Neural progenitor cell (in vitro differentiated cells): Measurements from ENCODE around the gene LGALS3BP. TPM values are rescaled to one million over a fixed set of nuclear protein-coding genes. Genes with fewer than 3 reads are reported as not detected.

ENCODE experiments used
- DNase-seq: peaks from one replicate; pipeline ENCODE4 v3.0.0-alpha.2; 2016; ENCODE audit warnings: low spot score
- H2AFZ ChIP-seq: fragments of 200-600 bp; sonication (generic); replicated peaks from 2 replicates; pipeline ENCODE4 v1.6.1; 2016; ENCODE audit warnings: antibody characterized with exemption
- H3F3A ChIP-seq: fragments of 200-600 bp; sonication (generic); 2 replicates; pipeline ENCODE4 v1.6.1; 2016; ENCODE audit warnings: antibody characterized with exemption, low read depth
- H3K27ac ChIP-seq: fragments of 200-600 bp; sonication (generic); 2 replicates; pipeline ENCODE4 v1.5.1; 2016; ENCODE audit warnings: mild to moderate bottlenecking
- H3K27me3 ChIP-seq: fragments of 200-600 bp; sonication (generic); 2 replicates; pipeline ENCODE4 v1.6.1; 2016; ENCODE audit warnings: mild to moderate bottlenecking, moderate library complexity
- H3K36me3 ChIP-seq: fragments of 200-600 bp; sonication (generic); 2 replicates; pipeline ENCODE4 v1.5.1; 2016
- H3K4me1 ChIP-seq: fragments of 200-600 bp; sonication (generic); 2 replicates; pipeline ENCODE4 v1.6.1; 2016; ENCODE audit warnings: mixed run types
- H3K4me2 ChIP-seq: fragments of 200-600 bp; sonication (generic); 2 replicates; pipeline ENCODE4 v1.6.1; 2016
- H3K4me3 ChIP-seq: fragments of 200-600 bp; sonication (generic); 2 replicates; pipeline ENCODE4 v1.5.1; 2016
- H3K79me2 ChIP-seq: fragments of 200-600 bp; sonication (generic); 2 replicates; pipeline ENCODE4 v1.6.1; 2016; ENCODE audit warnings: low read depth
- H3K9ac ChIP-seq: fragments of 200-600 bp; sonication (generic); 2 replicates; pipeline ENCODE4 v1.6.1; 2016
- H3K9me3 ChIP-seq: fragments of 200-600 bp; sonication (generic); 2 replicates; pipeline ENCODE4 v1.5.1; 2016; ENCODE audit warnings: low read depth
- H4K20me1 ChIP-seq: fragments of 200-600 bp; sonication (generic); 2 replicates; pipeline ENCODE4 v1.6.1; 2016; ENCODE audit warnings: low read depth
- H3K27ac Mint-ChIP-seq: 3 replicates; pipeline ENCODE4 v1.8.0; 2021; ENCODE audit warnings: mixed read lengths
- H3K27me3 Mint-ChIP-seq: 2 replicates; pipeline ENCODE4 v1.8.0; 2022; ENCODE audit warnings: low read depth, mild to moderate bottlenecking, inconsistent platforms, moderate library complexity, mixed read lengths; ENCODE audit not compliant: insufficient read depth
- H3K36me3 Mint-ChIP-seq: 3 replicates; pipeline ENCODE4 v1.8.0; 2021; ENCODE audit warnings: mixed read lengths
- H3K4me1 Mint-ChIP-seq: 3 replicates; pipeline ENCODE4 v1.8.0; 2021; ENCODE audit warnings: mixed read lengths
- H3K4me3 Mint-ChIP-seq: 3 replicates; pipeline ENCODE4 v1.8.0; 2021; ENCODE audit warnings: mild to moderate bottlenecking, moderate library complexity, mixed read lengths
- H3K9me3 Mint-ChIP-seq: 3 replicates; pipeline ENCODE4 v1.8.0; 2020; ENCODE audit warnings: mixed read lengths
- CTCF ChIP-seq: fragments of 200-600 bp; sonication (generic); IDR thresholded peaks from 2 replicates; pipeline ENCODE4 v1.5.1; 2017; ENCODE audit warnings: antibody characterized with exemption, mild to moderate bottlenecking
- EZH2 ChIP-seq: fragments of 200-600 bp; sonication (generic); IDR thresholded peaks from 2 replicates; pipeline ENCODE4 v1.6.1; 2017; ENCODE audit warnings: antibody characterized with exemption, mild to moderate bottlenecking, moderate library complexity
- EZH2phosphoT487 ChIP-seq: fragments of 200-600 bp; sonication (generic); IDR thresholded peaks from 2 replicates; pipeline ENCODE4 v1.6.1; 2017; ENCODE audit warnings: antibody characterized with exemption
- total RNA-seq: library from RNA; depleted of rRNA; stranded (reverse); fragments of >200 nt; gene quantifications from 2 replicates; pipeline ENCODE4 v1.2.3, GENCODE V29; 2015; ENCODE audit warnings: low replicate concordance

The LGALS3BP gene
- total RNA-seq, 1 donor from 2014 or later: 17.5 TPM

GRCh38 chr17:78923660-78924453, 55.9 kb downstream of the LGALS3BP start:
- Histone ChIP-seq H3K4me1 (peaks cover 25% of the 10 kb centered on the region), H2AFZ (no peak overlapping the region), H4K20me1 (peaks cover 50% of the 10 kb centered on the region), H3K36me3 (no peaks in the 10 kb centered on the region), H3F3A (peaks cover 4% of the 10 kb centered on the region), H3K9ac (peak overlapping the region; percentile 42), H3K9me3 (no peaks in the 10 kb centered on the region), H3K27ac (no peak overlapping the region), H3K4me3 (peak overlapping the region; percentile 91), H3K79me2 (peaks cover 54% of the 10 kb centered on the region), H3K27me3 (no peaks in the 10 kb centered on the region), H3K4me2 (peak overlapping the region; percentile 100)
- H3K9me3 Mint-ChIP-seq: no peaks in the 10 kb centered on the region
- H3K4me3 Mint-ChIP-seq: peak overlapping the region; percentile 87
- no peaks in the 10 kb centered on the region for H3K36me3 Mint-ChIP-seq
- H3K27ac Mint-ChIP-seq: peak overlapping the region; percentile 85
- DNase-seq: peak; percentile 40
- TF ChIP-seq CTCF: no peak
- no peak for TF ChIP-seq EZH2
- TF ChIP-seq EZH2phosphoT487: no peak
- peaks cover 45% of the 10 kb centered on the region for H3K4me1 Mint-ChIP-seq
- peaks cover 2% of the 10 kb centered on the region for H3K27me3 Mint-ChIP-seq

GRCh38 chr17:78922816-78923498, 56.8 kb downstream of the LGALS3BP start:
- Histone ChIP-seq H3K27ac (no peak overlapping the region), H3K36me3 (no peaks in the 10 kb centered on the region), H3K9me3 (no peaks in the 10 kb centered on the region), H3K4me3 (peak overlapping the region; percentile 91), H3F3A (peaks cover 4% of the 10 kb centered on the region), H2AFZ (no peak overlapping the region), H3K79me2 (peaks cover 60% of the 10 kb centered on the region), H4K20me1 (peaks cover 56% of the 10 kb centered on the region), H3K9ac (no peak overlapping the region), H3K4me2 (peak overlapping the region; percentile 100), H3K4me1 (peaks cover 25% of the 10 kb centered on the region), H3K27me3 (no peaks in the 10 kb centered on the region)
- TF ChIP-seq CTCF (no peak), EZH2 (no peak), EZH2phosphoT487 (no peak)
- peaks cover 42% of the 10 kb centered on the region for H3K4me1 Mint-ChIP-seq
- H3K36me3 Mint-ChIP-seq: no peaks in the 10 kb centered on the region
- no peak for DNase-seq
- no peaks in the 10 kb centered on the region for H3K9me3 Mint-ChIP-seq
- H3K4me3 Mint-ChIP-seq: peak overlapping the region; percentile 87
- H3K27ac Mint-ChIP-seq: no peak overlapping the region
- peaks cover 4% of the 10 kb centered on the region for H3K27me3 Mint-ChIP-seq

- Histone ChIP-seq H3K9ac (no peak overlapping the region), H3K36me3 (no peaks in the 10 kb centered on the region), H3K4me2 (no peak overlapping the region), H3K9me3 (no peaks in the 10 kb centered on the region), H2AFZ (no peak overlapping the region), H3K27ac (no peak overlapping the region), H3K4me3 (no peak overlapping the region), H3F3A (peaks cover 4% of the 10 kb centered on the region), H3K79me2 (peaks cover 66% of the 10 kb centered on the region), H3K27me3 (no peaks in the 10 kb centered on the region), H4K20me1 (peaks cover 65% of the 10 kb centered on the region), H3K4me1 (peaks cover 25% of the 10 kb centered on the region)
- Mint-ChIP-seq H3K4me3 (peak overlapping the region; percentile 70), H3K27me3 (peaks cover 6% of the 10 kb centered on the region), H3K4me1 (peaks cover 47% of the 10 kb centered on the region), H3K9me3 (no peaks in the 10 kb centered on the region), H3K36me3 (peaks cover 3% of the 10 kb centered on the region), H3K27ac (peak overlapping the region; percentile 63)
- no peak for DNase-seq
- TF ChIP-seq EZH2 (no peak), CTCF (no peak), EZH2phosphoT487 (no peak)
Measured at GRCh38 chr17:78921437-78921971, 58.2 kb downstream of the LGALS3BP start.

Other genes with a start within 250 kb of the LGALS3BP start
- gene CYTH1, start 197.7 kb downstream of the LGALS3BP start, total RNA-seq: 14.8 and 16.0 TPM in 2 replicates
- 16.6 and 20.4 TPM in 2 replicates for gene USP36, start 139.1 kb downstream of the LGALS3BP start, total RNA-seq
- gene CEP295NL, start 76.7 kb downstream of the LGALS3BP start, total RNA-seq: 0.28 and 0.39 TPM in 2 replicates
- gene TIMP2, start 54.5 kb downstream of the LGALS3BP start, total RNA-seq: 19.8 and 22.3 TPM in 2 replicates
- gene CANT1, start 29.8 kb upstream of the LGALS3BP start, total RNA-seq: 24.3 and 61.3 TPM in 2 replicates
- gene C1QTNF1, start 44.2 kb upstream of the LGALS3BP start, total RNA-seq: 1.4 and 2.6 TPM in 2 replicates
- 11.7 and 29.4 TPM in 2 replicates for gene ENGASE, start 94.9 kb upstream of the LGALS3BP start, total RNA-seq